GM23248 (cell line): Measurements from ENCODE around the gene TOR3A.

Experiments
- EZH2 ChIP-seq: fragments of 200-600 bp; sonication (generic); IDR thresholded peaks from 2 replicates; pipeline ENCODE4 v1.6.1; 2018; ENCODE audit warnings: antibody characterized with exemption, mild to moderate bottlenecking; ENCODE audit not compliant: insufficient read depth, poor library complexity, severe bottlenecking
- EZH2phosphoT487 ChIP-seq: fragments of 200-600 bp; sonication (generic); IDR thresholded peaks from 2 replicates; pipeline ENCODE4 v1.6.1; 2018; ENCODE audit warnings: antibody characterized with exemption, moderate library complexity, mild to moderate bottlenecking, low read depth; ENCODE audit not compliant: insufficient read depth

DNA sequence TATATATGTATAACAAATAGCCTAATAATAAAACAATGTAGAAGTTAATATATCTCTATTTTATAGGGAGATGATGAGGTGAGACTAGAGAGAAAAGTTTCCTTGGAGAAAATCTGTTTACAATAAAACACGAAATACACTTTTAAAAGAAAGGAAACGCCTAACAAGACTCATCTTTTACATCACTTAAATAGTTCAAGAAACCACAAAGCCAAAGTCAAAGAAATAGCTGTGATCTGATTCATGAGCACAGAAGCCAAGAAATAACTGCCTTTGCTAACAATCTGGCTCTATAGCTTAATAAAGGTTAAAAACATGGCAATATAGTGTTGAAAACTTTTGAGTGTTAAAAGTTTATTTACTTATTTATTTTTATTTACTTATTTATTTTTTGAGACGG lies 61.5 kb downstream of the TOR3A start:
- TF ChIP-seq EZH2 (no peak), EZH2phosphoT487 (no peak)
